ENCODE measurements around the gene GRIN3B. TPM values are rescaled to one million over a fixed set of nuclear protein-coding genes. Genes with fewer than 3 reads are reported as not detected.

Gene GRIN3B
- total and polyA plus RNA-seq, 9 of the 15 experiments (the other 6 are each of a cell fraction or from before 2014, with no cell fraction given): 0.06 to 0.95 (median 0.19) TPM; not detected in 6

DNA sequence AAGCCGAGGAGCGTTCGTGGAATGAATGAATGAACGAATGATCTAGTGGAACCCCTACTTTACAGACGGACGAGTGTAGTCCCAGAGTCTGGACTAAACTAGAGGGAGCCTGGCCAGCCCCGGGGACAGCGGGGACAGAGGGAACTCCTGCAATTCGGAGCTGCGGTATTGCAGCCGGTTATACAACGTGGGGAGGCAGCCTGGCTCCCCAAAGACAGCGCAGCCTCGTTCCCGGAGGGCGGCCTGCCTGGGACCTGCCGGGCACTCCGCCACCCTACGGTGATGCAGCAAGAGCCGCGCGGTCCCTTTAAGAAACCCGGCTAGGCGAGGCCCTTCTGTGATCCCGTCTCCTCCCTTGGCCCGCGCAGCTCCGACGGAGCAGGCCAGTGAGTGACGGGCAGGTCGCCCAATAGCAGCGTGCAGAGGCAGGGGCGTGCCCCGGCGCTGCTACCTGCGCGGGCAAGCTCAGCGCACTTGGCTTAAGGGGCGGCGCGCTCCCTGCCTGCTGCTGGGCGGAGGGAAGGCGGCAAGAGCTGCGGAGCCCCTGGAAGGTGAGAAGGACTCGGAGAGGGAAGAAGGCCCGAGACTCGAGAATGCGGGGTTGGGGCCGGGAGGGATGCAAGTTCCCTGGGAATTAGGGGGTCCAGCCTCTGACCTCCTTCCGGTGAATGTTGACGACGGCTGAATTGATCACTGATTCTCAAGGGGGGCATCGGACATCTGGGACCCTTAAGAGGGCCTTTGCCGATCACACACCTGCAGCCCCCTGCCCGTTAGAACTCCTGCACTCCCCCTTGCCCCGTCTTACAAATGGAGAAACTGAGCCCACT is 39.6 kb downstream of the GRIN3B start, which contains the start of gene ABCA7 (continued):
- TF ChIP-seq, protein P1, sequence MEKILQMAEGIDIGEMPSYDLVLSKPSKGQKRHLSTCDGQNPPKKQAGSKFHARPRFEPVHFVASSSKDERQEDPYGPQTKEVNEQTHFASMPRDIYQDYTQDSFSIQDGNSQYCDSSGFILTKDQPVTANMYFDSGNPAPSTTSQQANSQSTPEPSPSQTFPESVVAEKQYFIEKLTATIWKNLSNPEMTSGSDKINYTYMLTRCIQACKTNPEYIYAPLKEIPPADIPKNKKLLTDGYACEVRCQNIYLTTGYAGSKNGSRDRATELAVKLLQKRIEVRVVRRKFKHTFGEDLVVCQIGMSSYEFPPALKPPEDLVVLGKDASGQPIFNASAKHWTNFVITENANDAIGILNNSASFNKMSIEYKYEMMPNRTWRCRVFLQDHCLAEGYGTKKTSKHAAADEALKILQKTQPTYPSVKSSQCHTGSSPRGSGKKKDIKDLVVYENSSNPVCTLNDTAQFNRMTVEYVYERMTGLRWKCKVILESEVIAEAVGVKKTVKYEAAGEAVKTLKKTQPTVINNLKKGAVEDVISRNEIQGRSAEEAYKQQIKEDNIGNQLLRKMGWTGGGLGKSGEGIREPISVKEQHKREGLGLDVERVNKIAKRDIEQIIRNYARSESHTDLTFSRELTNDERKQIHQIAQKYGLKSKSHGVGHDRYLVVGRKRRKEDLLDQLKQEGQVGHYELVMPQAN (IDR thresholded peaks at IDR 0.05; ENCODE audit: borderline replicate concordance): 0 out of 2 replicates have a peak, but pooled peaks have one; percentile 44
- TF ChIP-seq, protein P2, sequence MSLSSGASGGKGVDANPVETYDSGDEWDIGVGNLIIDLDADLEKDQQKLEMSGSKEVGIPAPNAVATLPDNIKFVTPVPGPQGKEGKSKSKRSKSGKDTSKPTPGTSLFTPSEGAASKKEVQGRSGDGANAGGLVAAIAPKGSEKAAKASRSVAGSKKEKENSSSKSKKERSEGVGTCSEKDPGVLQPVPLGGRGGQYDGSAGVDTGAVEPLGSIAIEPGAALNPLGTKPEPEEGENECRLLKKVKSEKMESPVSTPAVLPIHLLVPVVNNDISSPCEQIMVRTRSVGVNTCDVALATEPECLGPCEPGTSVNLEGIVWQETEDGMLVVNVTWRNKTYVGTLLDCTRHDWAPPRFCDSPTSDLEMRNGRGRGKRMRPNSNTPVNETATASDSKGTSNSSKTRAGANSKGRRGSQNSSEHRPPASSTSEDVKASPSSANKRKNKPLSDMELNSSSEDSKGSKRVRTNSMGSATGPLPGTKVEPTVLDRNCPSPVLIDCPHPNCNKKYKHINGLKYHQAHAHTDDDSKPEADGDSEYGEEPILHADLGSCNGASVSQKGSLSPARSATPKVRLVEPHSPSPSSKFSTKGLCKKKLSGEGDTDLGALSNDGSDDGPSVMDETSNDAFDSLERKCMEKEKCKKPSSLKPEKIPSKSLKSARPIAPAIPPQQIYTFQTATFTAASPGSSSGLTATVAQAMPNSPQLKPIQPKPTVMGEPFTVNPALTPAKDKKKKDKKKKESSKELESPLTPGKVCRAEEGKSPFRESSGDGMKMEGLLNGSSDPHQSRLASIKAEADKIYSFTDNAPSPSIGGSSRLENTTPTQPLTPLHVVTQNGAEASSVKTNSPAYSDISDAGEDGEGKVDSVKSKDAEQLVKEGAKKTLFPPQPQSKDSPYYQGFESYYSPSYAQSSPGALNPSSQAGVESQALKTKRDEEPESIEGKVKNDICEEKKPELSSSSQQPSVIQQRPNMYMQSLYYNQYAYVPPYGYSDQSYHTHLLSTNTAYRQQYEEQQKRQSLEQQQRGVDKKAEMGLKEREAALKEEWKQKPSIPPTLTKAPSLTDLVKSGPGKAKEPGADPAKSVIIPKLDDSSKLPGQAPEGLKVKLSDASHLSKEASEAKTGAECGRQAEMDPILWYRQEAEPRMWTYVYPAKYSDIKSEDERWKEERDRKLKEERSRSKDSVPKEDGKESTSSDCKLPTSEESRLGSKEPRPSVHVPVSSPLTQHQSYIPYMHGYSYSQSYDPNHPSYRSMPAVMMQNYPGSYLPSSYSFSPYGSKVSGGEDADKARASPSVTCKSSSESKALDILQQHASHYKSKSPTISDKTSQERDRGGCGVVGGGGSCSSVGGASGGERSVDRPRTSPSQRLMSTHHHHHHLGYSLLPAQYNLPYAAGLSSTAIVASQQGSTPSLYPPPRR (CRISPR knock-in tag; IDR thresholded peaks at IDR 0.05; ENCODE audit: borderline replicate concordance): 0 out of 2 replicates have a peak, but pooled peaks have one; percentile 9
- TF ChIP-seq, protein P3, sequence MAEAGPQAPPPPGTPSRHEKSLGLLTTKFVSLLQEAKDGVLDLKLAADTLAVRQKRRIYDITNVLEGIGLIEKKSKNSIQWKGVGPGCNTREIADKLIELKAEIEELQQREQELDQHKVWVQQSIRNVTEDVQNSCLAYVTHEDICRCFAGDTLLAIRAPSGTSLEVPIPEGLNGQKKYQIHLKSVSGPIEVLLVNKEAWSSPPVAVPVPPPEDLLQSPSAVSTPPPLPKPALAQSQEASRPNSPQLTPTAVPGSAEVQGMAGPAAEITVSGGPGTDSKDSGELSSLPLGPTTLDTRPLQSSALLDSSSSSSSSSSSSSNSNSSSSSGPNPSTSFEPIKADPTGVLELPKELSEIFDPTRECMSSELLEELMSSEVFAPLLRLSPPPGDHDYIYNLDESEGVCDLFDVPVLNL (CRISPR knock-in tag; IDR thresholded peaks at IDR 0.05; ENCODE audit: low read depth): peak; percentile 77; the same call in 1 of the 2 replicates
- TF ChIP-seq FOXM1 (IDR thresholded peaks at IDR 0.05; ENCODE audit: low read depth) (peak; percentile 48; the same call in 1 of the 2 replicates), FOXM1 (CRISPR knock-in tag; IDR thresholded peaks at IDR 0.05; ENCODE audit: low read depth) (no peak), ZNF780A (CRISPR knock-in tag; IDR thresholded peaks at IDR 0.05) (0 out of 2 replicates have a peak, but pooled peaks have one; percentile 15), ZKSCAN1 (IDR thresholded peaks at IDR 0.05; ENCODE audit: low read depth, low read length) (peak; percentile 20; the same call in 1 of the 2 replicates), FOXP1 (CRISPR knock-in tag; IDR thresholded peaks at IDR 0.05) (no peak)
- TF ChIP-seq, protein P4, sequence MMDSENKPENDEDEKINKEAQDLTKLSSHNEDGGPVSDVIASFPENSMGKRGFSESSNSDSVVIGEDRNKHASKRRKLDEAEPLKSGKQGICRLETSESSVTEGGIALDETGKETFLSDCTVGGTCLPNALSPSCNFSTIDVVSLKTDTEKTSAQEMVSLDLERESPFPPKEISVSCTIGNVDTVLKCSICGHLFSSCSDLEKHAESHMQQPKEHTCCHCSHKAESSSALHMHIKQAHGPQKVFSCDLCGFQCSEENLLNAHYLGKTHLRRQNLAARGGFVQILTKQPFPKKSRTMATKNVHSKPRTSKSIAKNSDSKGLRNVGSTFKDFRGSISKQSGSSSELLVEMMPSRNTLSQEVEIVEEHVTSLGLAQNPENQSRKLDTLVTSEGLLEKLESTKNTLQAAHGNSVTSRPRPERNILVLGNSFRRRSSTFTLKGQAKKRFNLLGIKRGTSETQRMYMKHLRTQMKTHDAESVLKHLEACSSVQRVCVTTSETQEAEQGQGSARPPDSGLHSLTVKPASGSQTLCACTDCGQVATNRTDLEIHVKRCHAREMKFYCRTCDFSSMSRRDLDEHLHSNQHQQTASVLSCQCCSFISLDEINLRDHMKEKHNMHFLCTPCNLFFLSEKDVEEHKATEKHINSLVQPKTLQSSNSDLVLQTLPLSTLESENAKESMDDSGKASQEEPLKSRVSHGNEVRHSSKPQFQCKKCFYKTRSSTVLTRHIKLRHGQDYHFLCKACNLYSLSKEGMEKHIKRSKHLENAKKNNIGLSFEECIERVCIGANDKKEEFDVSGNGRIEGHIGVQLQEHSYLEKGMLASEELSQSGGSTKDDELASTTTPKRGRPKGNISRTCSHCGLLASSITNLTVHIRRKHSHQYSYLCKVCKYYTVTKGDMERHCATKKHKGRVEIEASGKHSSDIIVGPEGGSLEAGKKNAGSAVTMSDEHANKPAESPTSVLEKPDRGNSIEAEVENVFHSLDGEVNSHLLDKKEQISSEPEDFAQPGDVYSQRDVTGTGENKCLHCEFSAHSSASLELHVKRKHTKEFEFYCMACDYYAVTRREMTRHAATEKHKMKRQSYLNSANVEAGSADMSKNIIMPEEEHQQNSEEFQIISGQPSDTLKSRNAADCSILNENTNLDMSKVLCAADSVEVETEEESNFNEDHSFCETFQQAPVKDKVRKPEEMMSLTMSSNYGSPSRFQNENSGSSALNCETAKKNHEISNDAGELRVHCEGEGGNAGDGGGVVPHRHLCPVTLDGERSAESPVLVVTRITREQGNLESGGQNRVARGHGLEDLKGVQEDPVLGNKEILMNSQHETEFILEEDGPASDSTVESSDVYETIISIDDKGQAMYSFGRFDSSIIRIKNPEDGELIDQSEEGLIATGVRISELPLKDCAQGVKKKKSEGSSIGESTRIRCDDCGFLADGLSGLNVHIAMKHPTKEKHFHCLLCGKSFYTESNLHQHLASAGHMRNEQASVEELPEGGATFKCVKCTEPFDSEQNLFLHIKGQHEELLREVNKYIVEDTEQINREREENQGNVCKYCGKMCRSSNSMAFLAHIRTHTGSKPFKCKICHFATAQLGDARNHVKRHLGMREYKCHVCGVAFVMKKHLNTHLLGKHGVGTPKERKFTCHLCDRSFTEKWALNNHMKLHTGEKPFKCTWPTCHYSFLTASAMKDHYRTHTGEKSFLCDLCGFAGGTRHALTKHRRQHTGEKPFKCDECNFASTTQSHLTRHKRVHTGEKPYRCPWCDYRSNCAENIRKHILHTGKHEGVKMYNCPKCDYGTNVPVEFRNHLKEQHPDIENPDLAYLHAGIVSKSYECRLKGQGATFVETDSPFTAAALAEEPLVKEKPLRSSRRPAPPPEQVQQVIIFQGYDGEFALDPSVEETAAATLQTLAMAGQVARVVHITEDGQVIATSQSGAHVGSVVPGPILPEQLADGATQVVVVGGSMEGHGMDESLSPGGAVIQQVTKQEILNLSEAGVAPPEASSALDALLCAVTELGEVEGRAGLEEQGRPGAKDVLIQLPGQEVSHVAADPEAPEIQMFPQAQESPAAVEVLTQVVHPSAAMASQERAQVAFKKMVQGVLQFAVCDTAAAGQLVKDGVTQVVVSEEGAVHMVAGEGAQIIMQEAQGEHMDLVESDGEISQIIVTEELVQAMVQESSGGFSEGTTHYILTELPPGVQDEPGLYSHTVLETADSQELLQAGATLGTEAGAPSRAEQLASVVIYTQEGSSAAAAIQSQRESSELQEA (IDR thresholded peaks at IDR 0.05; ENCODE audit: low read depth): peak; percentile 75; the same call in 1 of the 2 replicates

Measured in K562 (cell line).